Measurements from ENCODE around the gene ZNHIT3. TPM values are rescaled to one million over a fixed set of nuclear protein-coding genes. Genes with fewer than 3 reads are reported as not detected.

Gene ZNHIT3
- total and polyA plus RNA-seq, 2 experiments from 2014 or later = 48.1 to 53.3 TPM

DNA sequence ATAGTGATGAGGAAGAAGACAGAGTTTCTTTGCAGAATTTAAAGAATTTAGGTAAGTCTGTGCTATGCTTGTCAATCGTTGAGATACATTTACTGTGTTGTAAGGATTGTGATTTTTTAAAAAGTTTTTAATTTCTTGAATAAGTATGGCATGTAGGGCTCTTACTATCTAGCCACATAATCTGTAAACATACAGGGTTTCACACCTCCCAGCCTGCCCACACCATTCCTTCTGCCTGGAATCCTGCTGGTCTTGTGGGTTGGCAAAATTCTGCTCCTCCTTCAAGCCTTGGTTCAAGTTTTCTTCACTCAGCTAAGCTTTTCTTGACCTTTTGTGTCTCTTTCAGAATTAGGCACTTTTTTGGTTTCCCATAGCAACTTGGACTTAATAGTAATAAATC, 7.5 kb downstream of the ZNHIT3 start:
- peaks cover 4% of the 10 kb centered on the region for H3K4me1 ChIP-seq (ENCODE audit: insufficient read depth)
- no peaks in the 10 kb centered on the region for H3K27me3 ChIP-seq
- H3K27ac ChIP-seq = no peak overlapping the region
- no peaks in the 10 kb centered on the region for H3K9me3 ChIP-seq (ENCODE audit: low read depth)
- no peak overlapping the region for H3K4me3 ChIP-seq
- TF ChIP-seq EZH2phosphoT487 (IDR thresholded peaks at IDR 0.05; ENCODE audit: low read depth, severe bottlenecking, unreplicated experiment) (no peak), CTCF (IDR thresholded peaks at IDR 0.05; ENCODE audit: poor library complexity) (no peak), EZH2 (IDR thresholded peaks at IDR 0.05; ENCODE audit: borderline replicate concordance) (no peak)
- no peak overlapping the region for H3K4me2 ChIP-seq
- H3K79me2 ChIP-seq = peaks cover 34% of the 10 kb centered on the region
- peaks cover 11% of the 10 kb centered on the region for H4K20me1 ChIP-seq (ENCODE audit: insufficient read depth, poor library complexity, severe bottlenecking)
- no peaks in the 10 kb centered on the region for H3K36me3 ChIP-seq (replicated peaks; ENCODE audit: insufficient read depth, low read depth)
- WGBS (ENCODE audit: low lambda C conversion rate, missing lambda C conversion rate) = 88% methylated on average over 1 of the region's 1 CpG
- DNase-seq (ENCODE audit: low spot score) = no peak
- H3K9me2 ChIP-seq (replicated peaks; ENCODE audit: insufficient read depth) = no peaks in the 10 kb centered on the region
- no peak overlapping the region for H2AFZ ChIP-seq

DNA sequence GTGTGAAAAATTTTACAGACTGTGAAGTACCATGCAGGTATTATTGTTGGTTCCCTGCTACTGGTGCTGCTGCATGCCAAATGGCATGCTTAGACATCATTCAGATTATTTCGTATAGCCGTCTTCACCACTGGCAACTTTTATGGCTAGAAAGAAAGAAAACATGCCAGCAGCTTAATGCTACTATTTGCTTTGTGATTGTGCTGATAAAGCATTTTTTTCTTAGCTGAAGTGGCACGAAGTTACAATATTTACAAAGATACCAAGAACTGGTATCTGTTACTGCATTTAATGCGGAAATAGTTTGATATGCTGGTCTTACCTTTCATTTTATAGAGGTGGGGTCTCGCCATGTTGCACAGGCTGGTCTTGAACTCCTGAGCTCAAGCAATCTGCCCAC, 8.2 kb downstream of the ZNHIT3 start:
- no peak overlapping the region for H2AFZ ChIP-seq
- peaks cover 11% of the 10 kb centered on the region for H4K20me1 ChIP-seq (ENCODE audit: insufficient read depth, poor library complexity, severe bottlenecking)
- no peaks in the 10 kb centered on the region for H3K9me3 ChIP-seq (ENCODE audit: low read depth)
- H3K4me3 ChIP-seq = no peak overlapping the region
- no peak for DNase-seq (ENCODE audit: low spot score)
- no peaks in the 10 kb centered on the region for H3K9me2 ChIP-seq (replicated peaks; ENCODE audit: insufficient read depth)
- H3K27ac ChIP-seq = no peak overlapping the region
- no peaks in the 10 kb centered on the region for H3K27me3 ChIP-seq
- H3K4me1 ChIP-seq (ENCODE audit: insufficient read depth) = peaks cover 4% of the 10 kb centered on the region
- WGBS (ENCODE audit: low lambda C conversion rate, missing lambda C conversion rate) = 82% methylated on average over 5 of the region's 5 CpGs
- no peak overlapping the region for H3K4me2 ChIP-seq
- no peak for TF ChIP-seq EZH2 (IDR thresholded peaks at IDR 0.05; ENCODE audit: borderline replicate concordance)
- no peak for TF ChIP-seq EZH2phosphoT487 (IDR thresholded peaks at IDR 0.05; ENCODE audit: low read depth, severe bottlenecking, unreplicated experiment)
- TF ChIP-seq CTCF (IDR thresholded peaks at IDR 0.05; ENCODE audit: poor library complexity) = no peak
- H3K79me2 ChIP-seq = peaks cover 27% of the 10 kb centered on the region
- H3K36me3 ChIP-seq (replicated peaks; ENCODE audit: insufficient read depth, low read depth) = no peaks in the 10 kb centered on the region

DNA sequence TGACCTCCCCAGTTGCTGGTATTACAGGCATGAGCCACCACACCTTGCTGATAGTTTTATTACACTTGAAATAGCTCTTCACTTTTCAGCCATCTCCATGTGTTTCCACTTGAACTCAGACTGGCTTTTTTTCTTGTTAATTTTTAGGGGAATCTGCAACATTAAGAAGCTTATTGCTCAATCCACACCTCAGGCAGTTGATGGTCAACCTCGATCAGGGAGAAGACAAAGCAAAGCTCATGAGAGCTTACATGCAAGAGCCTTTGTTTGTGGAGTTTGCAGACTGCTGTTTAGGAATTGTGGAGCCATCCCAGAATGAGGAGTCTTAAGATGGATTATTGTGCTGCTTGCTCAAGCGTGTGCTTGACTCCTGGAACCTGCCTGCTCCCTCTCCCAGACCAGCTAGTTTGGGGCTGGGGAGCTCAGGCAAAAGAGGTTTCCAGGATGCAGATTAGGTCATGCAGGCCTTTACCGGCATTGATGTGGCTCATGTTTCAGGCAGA, 8.6 kb downstream of the ZNHIT3 start:
- peaks cover 4% of the 10 kb centered on the region for H3K4me1 ChIP-seq (ENCODE audit: insufficient read depth)
- no peak overlapping the region for H2AFZ ChIP-seq
- TF ChIP-seq EZH2 (IDR thresholded peaks at IDR 0.05; ENCODE audit: borderline replicate concordance) = no peak
- TF ChIP-seq CTCF (IDR thresholded peaks at IDR 0.05; ENCODE audit: poor library complexity) = no peak
- TF ChIP-seq EZH2phosphoT487 (IDR thresholded peaks at IDR 0.05; ENCODE audit: low read depth, severe bottlenecking, unreplicated experiment) = no peak
- no peaks in the 10 kb centered on the region for H3K27me3 ChIP-seq
- 68% methylated on average over 3 of the region's 3 CpGs for WGBS (ENCODE audit: low lambda C conversion rate, missing lambda C conversion rate)
- no peak overlapping the region for H3K4me3 ChIP-seq
- no peak for DNase-seq (ENCODE audit: low spot score)
- no peak overlapping the region for H3K27ac ChIP-seq
- H3K36me3 ChIP-seq (replicated peaks; ENCODE audit: insufficient read depth, low read depth) = no peaks in the 10 kb centered on the region
- peaks cover 22% of the 10 kb centered on the region for H3K79me2 ChIP-seq
- H4K20me1 ChIP-seq (ENCODE audit: insufficient read depth, poor library complexity, severe bottlenecking) = peaks cover 11% of the 10 kb centered on the region
- H3K9me2 ChIP-seq (replicated peaks; ENCODE audit: insufficient read depth) = no peaks in the 10 kb centered on the region
- H3K4me2 ChIP-seq = no peak overlapping the region
- no peaks in the 10 kb centered on the region for H3K9me3 ChIP-seq (ENCODE audit: low read depth)
